Mesenchymal stem cell (in vitro differentiated cells and primary cell): ENCODE measurements around the gene OR52I2.

Experiments
- DNase-seq: peaks from one replicate; pipeline ENCODE4 v3.0.0-alpha.2; 2013
- H2AFZ ChIP-seq: one replicate; pipeline ENCODE4 v1.6.1; 2013; ENCODE audit warnings: low read depth, mild to moderate bottlenecking, control low read depth, inconsistent platforms, low read length, moderate library complexity
- H2AK5ac ChIP-seq: 2 replicates; pipeline ENCODE4 v1.6.1; 2013; ENCODE audit warnings: low read length, moderate library complexity, mild to moderate bottlenecking, inconsistent platforms; ENCODE audit not compliant: severe bottlenecking
- H2BK120ac ChIP-seq: one replicate; pipeline ENCODE4 v1.6.1; 2013; ENCODE audit warnings: low read depth, mild to moderate bottlenecking, inconsistent platforms, low read length, moderate library complexity
- H2BK12ac ChIP-seq, 2 experiments: one replicate each; pipeline ENCODE4 v1.6.1; 2013; ENCODE audit warnings: inconsistent platforms in 2 of 2, low read length in 2 of 2, mild to moderate bottlenecking in 2 of 2, moderate library complexity in 2 of 2, control low read depth in 1 of 2
- H2BK15ac ChIP-seq: one replicate; pipeline ENCODE4 v1.6.1; 2013; ENCODE audit warnings: mild to moderate bottlenecking, low read depth, inconsistent platforms; ENCODE audit not compliant: poor library complexity, severe bottlenecking
- H2BK5ac ChIP-seq: 2 replicates; pipeline ENCODE4 v1.6.1; 2013; ENCODE audit warnings: low read depth, mild to moderate bottlenecking, low read length, control low read depth, inconsistent platforms; ENCODE audit not compliant: poor library complexity, severe bottlenecking
- H3K14ac ChIP-seq, 2 experiments: one replicate each; pipeline ENCODE4 v1.6.1; 2013; ENCODE audit warnings: inconsistent platforms in 2 of 2, low read length in 2 of 2, control low read depth in 1 of 2, mild to moderate bottlenecking in 1 of 2, moderate library complexity in 1 of 2
- H3K18ac ChIP-seq, 2 experiments: one replicate each; pipeline ENCODE4 v1.6.1; 2013; ENCODE audit warnings: inconsistent platforms in 2 of 2, low read length in 2 of 2, control low read depth in 1 of 2, low read depth in 1 of 2, mild to moderate bottlenecking in 1 of 2
- H3K23ac ChIP-seq, 2 experiments: one replicate each; pipeline ENCODE4 v1.6.1; 2013; ENCODE audit warnings: inconsistent platforms in 2 of 2, low read length in 2 of 2, mild to moderate bottlenecking in 2 of 2, moderate library complexity in 2 of 2, control low read depth in 1 of 2
- H3K27ac ChIP-seq: 2 replicates; pipeline ENCODE4 v1.5.1; 2013; ENCODE audit warnings: mild to moderate bottlenecking, moderate library complexity, low read length, control low read depth, inconsistent platforms; ENCODE audit not compliant: poor library complexity, severe bottlenecking
- H3K27me3 ChIP-seq, 2 experiments: 2 replicates each; pipeline versions ENCODE4 v1.6.1 to v1.7.0; 2013; ENCODE audit warnings: low read length in 2 of 2, mild to moderate bottlenecking in 2 of 2, moderate library complexity in 2 of 2, control low read depth in 1 of 2, inconsistent platforms in 1 of 2; ENCODE audit not compliant: control insufficient read depth in 1 of 2, insufficient read depth in 1 of 2
- H3K36me3 ChIP-seq, 2 experiments: 2 replicates each; pipeline versions ENCODE4 v1.6.1 to v1.7.0; 2013; ENCODE audit warnings: low read length in 2 of 2, control low read depth in 1 of 2, inconsistent platforms in 1 of 2, low read depth in 1 of 2, mild to moderate bottlenecking in 1 of 2; ENCODE audit not compliant: insufficient read depth in 2 of 2, control insufficient read depth in 1 of 2
- H3K4ac ChIP-seq, 2 experiments: one replicate each; pipeline ENCODE4 v1.6.1; 2013; ENCODE audit warnings: inconsistent platforms in 2 of 2, low read length in 2 of 2, mild to moderate bottlenecking in 2 of 2, moderate library complexity in 2 of 2, control low read depth in 1 of 2, low read depth in 1 of 2
- H3K4me1 ChIP-seq: 2 replicates; pipeline ENCODE4 v1.6.1; 2013; ENCODE audit warnings: low read depth, low read length, control low read depth; ENCODE audit not compliant: control insufficient read depth, insufficient read depth
- H3K4me2 ChIP-seq: 2 replicates; pipeline ENCODE4 v1.6.1; 2013; ENCODE audit warnings: low read length, mild to moderate bottlenecking, inconsistent platforms; ENCODE audit not compliant: poor library complexity, severe bottlenecking
- H3K4me3 ChIP-seq, 2 experiments: 2 replicates each; pipeline versions ENCODE4 v1.5.1 to v1.7.0; 2013; ENCODE audit warnings: low read length in 2 of 2, mild to moderate bottlenecking in 2 of 2, control low read depth in 1 of 2, low read depth in 1 of 2; ENCODE audit not compliant: insufficient read depth in 1 of 2
- H3K79me1 ChIP-seq: replicated peaks from 2 replicates; pipeline ENCODE4 v1.6.1; 2013; ENCODE audit warnings: mild to moderate bottlenecking, control low read depth, low read length, inconsistent platforms; ENCODE audit not compliant: poor library complexity, severe bottlenecking
- H3K9ac ChIP-seq: 2 replicates; pipeline ENCODE4 v1.7.0; 2013; ENCODE audit warnings: mild to moderate bottlenecking, low read length, moderate library complexity
- H3K9me3 ChIP-seq: 2 replicates; pipeline ENCODE4 v1.7.0; 2013; ENCODE audit warnings: mild to moderate bottlenecking, low read length; ENCODE audit not compliant: control insufficient read depth
- H4K8ac ChIP-seq: one replicate; pipeline ENCODE4 v1.6.1; 2013; ENCODE audit warnings: inconsistent platforms, mild to moderate bottlenecking, low read length, moderate library complexity
- H4K91ac ChIP-seq: one replicate; pipeline ENCODE4 v1.6.1; 2013; ENCODE audit warnings: mild to moderate bottlenecking, low read length, inconsistent platforms
- WGBS: methylation state at CpG from one replicate; pipeline ENCODE4 v1.1.7; 2013; ENCODE audit warnings: mixed read lengths; 5-methylcytosine and 5-hydroxymethylcytosine counted together

Gene OR52I2

GRCh38 chr11:4642043-4642442, 60.5 kb downstream of the OR52I2 start:
- H3K23ac ChIP-seq, result no peak overlapping the region
- WGBS, result 78% methylated on average over 7 of the region's 7 CpGs
- no peaks in the 10 kb centered on the region for H3K9me3 ChIP-seq
- H2AFZ ChIP-seq, result no peak overlapping the region
- no peak for DNase-seq
- no peak overlapping the region for H3K27ac ChIP-seq
- no peak overlapping the region for H2BK15ac ChIP-seq
- H3K79me1 ChIP-seq, result no peaks in the 10 kb centered on the region
- H2BK5ac ChIP-seq, result no peak overlapping the region
- no peak overlapping the region for H4K91ac ChIP-seq
- H4K8ac ChIP-seq, result no peak overlapping the region
- H3K27me3 ChIP-seq, result peaks cover 5 to 22% of the 10 kb centered on the region in 2 experiments
- H2BK120ac ChIP-seq, result no peak overlapping the region
- no peak overlapping the region for H3K18ac ChIP-seq
- H3K36me3 ChIP-seq, result no peaks in the 10 kb centered on the region
- no peak overlapping the region for H3K9ac ChIP-seq
- H3K4ac ChIP-seq, result no peak overlapping the region
- no peak overlapping the region for H3K4me3 ChIP-seq
- peaks cover 3% of the 10 kb centered on the region for H3K4me1 ChIP-seq
- H2AK5ac ChIP-seq, result no peak overlapping the region
- no peak overlapping the region for H3K4me2 ChIP-seq
- no peak overlapping the region for H3K14ac ChIP-seq
- no peak overlapping the region for H2BK12ac ChIP-seq
